Esophagus muscularis mucosa (tissue), 4 donors: ENCODE data around the gene SOAT2.

Source experiments
- EP300 ChIP-seq: sonication (generic); formaldehyde crosslinking; IDR thresholded peaks from one replicate; pipeline ENCODE4 v1.6.1; 2017; ENCODE audit warnings: antibody characterized with exemption
- POLR2A ChIP-seq: fragments of 450-650 bp; IDR thresholded peaks from one replicate; pipeline ENCODE4 v1.6.1; 2017; ENCODE audit warnings: antibody characterized with exemption, moderate library complexity, mild to moderate bottlenecking, low read depth
- POLR2AphosphoS5 ChIP-seq, 2 donors: sonication (generic); formaldehyde crosslinking; IDR thresholded peaks; one replicate each; pipeline ENCODE4 v1.6.1; 2017; ENCODE audit warnings: antibody characterized with exemption in 2 of 2
- TF ChIP-seq, protein P1 (sequence below), 3 experiments: fragments of 200-600 bp in 2 of 3; fragments of 450-650 bp in 1 of 3; sonication (generic) in 2 of 3; IDR thresholded peaks; one replicate each; pipeline ENCODE4 v1.5.1; 2017 to 2019; ENCODE audit warnings: antibody characterized with exemption in 3 of 3, mild to moderate bottlenecking in 2 of 3, moderate library complexity in 1 of 3

DNA sequence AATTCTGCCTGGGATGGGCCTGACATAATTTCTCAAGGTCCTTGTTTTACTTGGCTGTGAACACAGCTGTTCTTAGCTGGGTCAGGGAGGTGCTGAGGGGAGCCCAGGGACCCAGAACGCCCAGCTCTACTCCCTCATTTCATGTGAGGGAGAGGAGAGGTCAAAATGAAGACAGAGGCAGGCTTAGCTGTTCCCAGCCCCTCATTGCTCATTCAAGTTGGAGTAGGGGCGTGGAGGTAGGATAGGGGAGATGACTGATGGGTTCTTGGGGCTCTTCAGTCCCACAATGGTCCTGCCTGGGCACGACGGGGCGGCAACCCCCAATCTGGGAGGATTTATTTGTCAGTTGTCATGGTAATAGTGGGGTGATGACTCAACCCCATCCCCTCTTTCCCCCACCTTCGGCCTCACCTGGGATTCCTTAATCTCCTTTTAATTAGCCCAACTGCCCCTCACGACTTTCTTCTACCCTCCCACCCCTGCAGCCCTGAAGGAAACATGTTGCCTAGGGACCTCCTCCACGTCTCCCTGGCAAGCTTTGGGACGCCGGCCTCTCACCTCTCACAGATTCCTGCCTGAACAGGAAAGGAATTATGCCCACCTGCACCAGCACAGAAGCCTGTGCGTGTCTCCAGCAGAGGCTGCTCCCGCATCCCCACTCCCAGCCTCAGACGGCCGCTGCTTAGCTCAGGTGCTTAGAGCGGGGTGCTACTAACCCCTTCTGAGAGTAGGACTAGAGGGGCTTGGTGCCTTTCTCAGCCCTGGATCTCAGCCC is 34.3 kb upstream of the SOAT2 start:
- TF ChIP-seq POLR2AphosphoS5 (IDR thresholded peaks at IDR 0.05) = no peak
- TF ChIP-seq, protein P1, sequence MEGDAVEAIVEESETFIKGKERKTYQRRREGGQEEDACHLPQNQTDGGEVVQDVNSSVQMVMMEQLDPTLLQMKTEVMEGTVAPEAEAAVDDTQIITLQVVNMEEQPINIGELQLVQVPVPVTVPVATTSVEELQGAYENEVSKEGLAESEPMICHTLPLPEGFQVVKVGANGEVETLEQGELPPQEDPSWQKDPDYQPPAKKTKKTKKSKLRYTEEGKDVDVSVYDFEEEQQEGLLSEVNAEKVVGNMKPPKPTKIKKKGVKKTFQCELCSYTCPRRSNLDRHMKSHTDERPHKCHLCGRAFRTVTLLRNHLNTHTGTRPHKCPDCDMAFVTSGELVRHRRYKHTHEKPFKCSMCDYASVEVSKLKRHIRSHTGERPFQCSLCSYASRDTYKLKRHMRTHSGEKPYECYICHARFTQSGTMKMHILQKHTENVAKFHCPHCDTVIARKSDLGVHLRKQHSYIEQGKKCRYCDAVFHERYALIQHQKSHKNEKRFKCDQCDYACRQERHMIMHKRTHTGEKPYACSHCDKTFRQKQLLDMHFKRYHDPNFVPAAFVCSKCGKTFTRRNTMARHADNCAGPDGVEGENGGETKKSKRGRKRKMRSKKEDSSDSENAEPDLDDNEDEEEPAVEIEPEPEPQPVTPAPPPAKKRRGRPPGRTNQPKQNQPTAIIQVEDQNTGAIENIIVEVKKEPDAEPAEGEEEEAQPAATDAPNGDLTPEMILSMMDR (IDR thresholded peaks at IDR 0.05) = no peak
- TF ChIP-seq EP300 = no peak
- no peak for TF ChIP-seq POLR2A
